Brain pericyte (primary cell): ENCODE results near the gene RANBP3.
A peak's percentile ranks its signal among the peaks of the same experiment; 100 is the strongest.
"Not testable (repeated sequence)": the region's sequence is repeated elsewhere in the genome, so short reads cannot be mapped to it uniquely, and the experiment has no call there.

Experiments
- DNase-seq: peaks from one replicate; pipeline ENCODE4 v3.0.0-alpha.2; 2012; ENCODE audit warnings: low read depth, low spot score

Gene RANBP3

DNA sequence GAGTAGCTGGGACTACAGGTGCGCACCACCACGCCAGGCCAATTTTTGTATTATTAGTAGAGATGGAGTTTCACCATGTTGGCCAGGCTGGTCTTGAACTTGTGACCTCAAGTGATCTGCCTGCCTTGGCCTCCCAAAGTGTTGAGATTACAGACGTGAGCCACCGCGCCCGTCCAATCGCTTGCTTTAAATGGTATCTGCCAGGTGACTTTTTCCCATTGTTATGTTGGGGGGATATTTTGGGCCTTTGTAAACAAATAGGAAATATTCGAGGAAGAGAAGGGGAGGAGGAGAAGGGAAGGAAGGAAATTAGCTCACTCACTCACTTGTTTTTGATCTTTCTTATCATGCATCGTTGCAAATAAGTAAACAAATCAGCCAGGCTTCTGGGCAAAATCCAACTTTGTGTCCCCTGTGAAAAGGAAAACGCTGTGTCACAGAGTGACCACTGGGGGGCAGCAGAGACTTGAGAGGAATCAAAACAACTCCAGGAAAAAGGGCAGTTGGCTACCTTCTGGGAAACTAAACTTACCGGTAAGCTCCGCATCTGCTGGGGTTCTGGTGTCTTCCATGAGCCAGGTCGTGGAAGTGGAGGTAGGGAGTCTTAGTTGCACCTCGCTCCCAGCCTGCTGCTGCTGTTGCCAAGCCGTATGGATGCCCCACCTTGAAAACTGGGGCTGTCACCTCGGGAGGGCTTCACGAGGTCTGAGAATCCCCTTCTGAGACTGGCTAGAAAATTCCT is 9.3 kb upstream of the RANBP3 start:
- DNase-seq: no peak

DNA sequence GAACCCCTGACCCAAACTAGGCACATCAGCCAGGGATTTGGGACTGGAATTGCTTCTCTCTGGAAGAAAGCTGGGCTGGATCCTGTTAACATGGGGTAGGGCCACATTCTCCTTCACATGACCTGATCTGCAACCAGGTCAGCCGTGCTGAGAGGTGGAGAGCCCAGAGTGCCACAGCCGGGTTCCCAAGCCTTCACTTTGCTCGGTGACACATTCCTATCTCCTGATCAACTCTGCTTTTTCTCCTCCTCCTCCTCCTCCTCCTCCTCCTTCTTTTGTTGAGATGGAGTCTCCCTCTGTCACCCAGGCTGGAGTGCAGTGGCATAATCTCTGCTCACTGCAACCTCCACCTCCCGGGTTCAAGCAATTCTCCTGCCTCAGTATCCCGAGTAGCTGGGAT is 7.9 kb upstream of the RANBP3 start:
- not testable (repeated sequence) for DNase-seq

DNA sequence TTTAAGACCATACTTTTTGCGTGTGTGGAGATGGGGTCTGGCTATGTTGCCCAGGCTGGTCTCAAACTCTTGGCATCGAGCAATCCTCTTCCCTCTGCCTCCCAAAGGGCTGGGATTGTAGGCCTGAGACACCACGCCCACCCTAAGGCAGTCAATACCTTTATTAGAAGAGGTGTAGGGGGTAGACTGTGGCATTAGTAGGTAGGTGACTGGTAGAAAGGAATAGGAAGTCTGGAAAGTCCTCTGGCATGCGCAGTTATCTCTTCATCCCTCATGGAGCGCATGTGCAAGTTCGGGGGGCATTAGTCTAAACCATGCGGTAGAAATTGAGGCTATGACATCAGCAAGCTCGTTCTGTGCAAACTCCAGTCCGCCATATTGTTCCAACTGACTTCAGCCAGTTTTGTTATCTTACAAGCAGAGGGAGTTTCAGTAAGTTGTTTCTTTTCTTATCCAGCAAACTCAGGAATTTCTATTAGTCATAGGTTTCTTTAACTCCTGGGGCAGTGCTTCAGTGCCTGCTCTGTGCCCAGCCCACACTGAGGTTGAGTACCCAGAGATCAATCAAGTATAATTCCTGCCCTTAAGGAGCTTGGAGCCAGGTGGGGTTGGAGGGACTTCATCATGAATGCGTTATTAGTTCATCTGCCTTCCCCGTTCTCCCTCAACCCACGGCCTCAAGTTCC is 7.3 kb upstream of the RANBP3 start:
- DNase-seq: no peak

- no peak for DNase-seq
Measured at GRCh38 chr19:5984600-5984999, 6.7 kb upstream of the RANBP3 start.

DNA sequence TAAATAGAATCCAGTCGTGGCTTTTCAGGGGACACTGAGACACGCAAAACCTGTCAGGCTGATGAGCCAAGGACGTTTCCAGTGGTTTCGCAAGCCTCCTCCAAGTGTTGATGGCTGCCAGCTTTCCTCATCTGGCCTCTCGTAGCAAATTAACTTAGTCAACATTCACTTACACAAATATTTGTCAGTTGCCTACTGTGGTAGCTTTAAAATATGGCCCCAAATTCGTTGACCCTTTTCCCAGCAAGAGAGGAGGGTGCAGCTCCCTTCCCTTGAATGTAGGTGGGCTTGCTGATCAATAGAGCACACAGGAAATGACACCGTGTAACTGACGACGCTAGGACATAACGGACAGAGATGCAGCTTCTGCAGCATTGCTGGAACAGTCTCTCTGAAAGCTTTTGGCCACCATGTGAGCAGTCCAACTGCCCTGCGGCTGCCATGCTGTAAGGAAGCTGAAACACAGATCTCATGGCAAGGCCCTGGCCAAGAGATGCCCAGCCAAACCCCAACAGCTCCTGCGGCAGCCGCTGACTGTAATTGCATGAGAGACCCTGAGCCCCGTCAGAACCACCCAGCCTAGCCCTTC is 5.5 kb upstream of the RANBP3 start:
- no peak for DNase-seq

GRCh38 chr19:5978606-5979552 is 939 bp upstream of the RANBP3 start:
- no peak for DNase-seq

- DNase-seq: no peak
Measured at GRCh38 chr19:5977222-5977784, 637 bp downstream of the RANBP3 start.

DNA sequence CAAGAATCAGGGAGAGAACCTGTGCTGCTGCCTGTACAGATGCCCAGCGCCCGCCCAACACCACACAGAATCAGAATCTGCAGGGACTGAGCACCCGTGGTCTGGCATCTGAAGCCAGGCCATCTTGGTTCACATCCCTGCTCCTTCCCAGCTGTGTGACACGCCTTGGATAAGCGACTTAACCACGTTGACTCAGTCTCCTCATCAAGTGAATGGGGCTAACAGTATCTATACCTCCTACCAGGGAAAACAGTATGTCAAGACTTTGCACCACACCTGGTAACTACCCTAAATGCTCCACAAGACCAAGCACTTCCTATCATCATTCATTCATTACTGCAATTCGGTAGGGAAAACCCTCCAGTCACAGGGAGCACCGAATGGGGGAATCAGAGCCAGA is 1.2 kb downstream of the RANBP3 start:
- DNase-seq: no peak

- no peak for DNase-seq
Measured at GRCh38 chr19:5975388-5975728, 2.6 kb downstream of the RANBP3 start.

- no peak for DNase-seq
Measured at GRCh38 chr19:5974721-5975387, 3.1 kb downstream of the RANBP3 start.

- DNase-seq: no peak
Measured at GRCh38 chr19:5973867-5974635, 3.9 kb downstream of the RANBP3 start.

DNA sequence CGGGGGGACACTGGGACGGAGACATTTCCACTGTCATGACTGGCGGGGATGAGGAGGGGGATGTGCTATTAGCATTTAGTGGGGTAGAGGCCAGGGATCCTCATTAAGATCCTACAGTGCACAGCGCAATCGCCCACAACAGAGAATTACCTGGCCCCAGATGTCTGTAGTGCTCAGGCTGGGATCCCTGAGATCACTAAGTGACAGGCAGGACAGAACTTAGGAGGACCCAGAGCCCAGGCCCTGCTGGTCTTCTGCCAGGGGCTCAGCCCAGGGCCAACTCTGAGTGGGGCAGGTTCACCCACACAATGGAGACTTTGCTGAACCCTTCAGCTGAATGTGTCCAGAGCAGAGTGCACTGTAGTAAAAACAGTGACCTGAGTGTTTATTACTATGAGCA is 4.6 kb downstream of the RANBP3 start:
- no peak for DNase-seq

GRCh38 chr19:5972355-5972731 is 5.6 kb downstream of the RANBP3 start:
- no peak for DNase-seq

DNA sequence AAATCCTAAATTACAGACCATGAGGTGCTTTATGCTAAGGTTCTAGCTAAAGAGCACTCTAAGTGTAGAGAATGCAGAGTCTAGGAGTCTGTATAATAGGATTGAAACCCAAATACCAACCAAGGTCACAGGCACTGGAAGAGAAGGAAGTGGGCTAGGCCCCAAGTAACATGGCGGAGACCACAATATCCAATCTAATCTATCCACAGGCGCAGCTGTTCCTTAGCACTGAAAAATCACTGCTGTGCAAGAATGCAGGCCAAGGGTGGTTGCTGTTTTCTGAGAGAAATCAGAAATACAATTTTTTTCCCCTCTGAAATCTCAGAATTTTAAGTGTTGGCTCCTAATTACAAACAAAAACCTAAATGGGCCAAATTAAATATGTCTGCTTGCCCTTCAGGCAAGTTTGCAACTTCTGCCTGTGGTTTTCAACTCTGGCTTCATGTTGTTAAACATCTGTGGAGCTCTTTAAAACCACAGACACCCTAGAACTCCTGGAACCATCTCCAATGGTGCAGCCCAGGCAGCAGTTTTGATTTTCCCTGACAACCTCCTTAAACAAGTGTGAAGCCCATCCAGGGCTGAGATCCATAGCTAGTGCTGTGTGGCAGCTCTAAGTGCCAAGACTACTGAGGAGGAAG is 6.1 kb downstream of the RANBP3 start:
- DNase-seq: no peak

DNA sequence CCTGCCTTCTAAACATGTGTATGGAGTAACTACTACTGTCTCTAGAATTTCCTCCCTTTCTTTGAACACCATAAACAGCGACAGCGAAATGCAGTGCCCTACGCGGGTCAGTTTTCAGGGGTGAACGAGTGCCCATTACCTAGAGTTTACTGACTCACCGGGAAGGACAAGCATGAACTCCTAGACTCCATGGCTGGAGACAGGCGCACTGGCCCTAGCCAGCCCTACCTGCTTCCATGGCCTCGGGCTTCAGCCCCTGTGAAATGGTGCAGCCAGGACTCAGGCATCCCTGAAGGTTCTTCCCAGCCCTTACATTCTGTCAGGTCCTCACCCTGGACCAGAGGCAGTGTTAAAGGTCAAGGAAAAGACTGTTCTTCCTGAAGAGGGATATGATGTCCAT is 8.5 kb downstream of the RANBP3 start:
- no peak for DNase-seq

- no peak for DNase-seq
Measured at GRCh38 chr19:5968431-5969373, 9.2 kb downstream of the RANBP3 start.

GRCh38 chr19:5967994-5968430 is 9.9 kb downstream of the RANBP3 start:
- peak; percentile 59 for DNase-seq

- no peak for DNase-seq
Measured at GRCh38 chr19:5967571-5967970, 10.4 kb downstream of the RANBP3 start.

DNA sequence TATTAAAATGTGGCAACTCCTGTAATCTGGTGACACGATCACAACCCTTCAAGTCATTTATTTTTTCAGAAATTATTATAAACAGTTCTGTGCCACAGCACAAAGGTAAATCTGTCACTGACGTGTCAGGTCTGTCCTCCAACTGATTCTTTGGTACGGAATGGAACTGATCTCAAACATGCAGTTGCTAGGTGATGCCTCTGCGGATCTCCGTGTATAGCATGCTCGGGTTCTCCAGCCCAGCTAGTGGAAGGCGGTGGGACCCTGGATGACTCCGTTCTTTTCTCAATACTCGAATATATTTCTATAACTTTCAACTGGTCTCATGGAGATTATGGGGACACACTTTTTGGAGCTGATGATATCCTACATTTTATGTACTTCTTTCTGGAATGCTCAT is 11.0 kb downstream of the RANBP3 start:
- no peak for DNase-seq
